HG02610 (cell line): ENCODE data around the gene SULT1C4.
"Not testable (repeated sequence)": the region's sequence is repeated elsewhere in the genome, so short reads cannot be mapped to it uniquely, and the experiment has no call there.

ENCODE experiments used
- ATAC-seq: cut with Tn5 transposase; IDR thresholded peaks from one replicate; pipeline ENCODE4 v1.9.1; 2021; ENCODE audit warnings: mild to moderate bottlenecking, moderate library complexity; ENCODE audit not compliant: unreplicated experiment

Gene SULT1C4

GRCh38 chr2:108412995-108413710 lies 35.4 kb downstream of the SULT1C4 start:
- no peak for ATAC-seq

- ATAC-seq, result no peak
These were observed 35.9 kb downstream of the SULT1C4 start for GRCh38 chr2:108413711-108414095.

GRCh38 chr2:108414256-108414876 lies 36.6 kb downstream of the SULT1C4 start:
- ATAC-seq, result no peak

- no peak for ATAC-seq
These were observed 37.2 kb downstream of the SULT1C4 start for GRCh38 chr2:108414945-108415344.

- ATAC-seq, result no peak
These were observed 39.5 kb downstream of the SULT1C4 start for GRCh38 chr2:108417254-108417653.

- no peak for ATAC-seq
These were observed 40.7 kb downstream of the SULT1C4 start for GRCh38 chr2:108418416-108418815.

GRCh38 chr2:108423067-108423466 lies 45.3 kb downstream of the SULT1C4 start:
- no peak for ATAC-seq

- ATAC-seq, result no peak
These were observed 45.9 kb downstream of the SULT1C4 start for GRCh38 chr2:108423502-108424251.

GRCh38 chr2:108428286-108429009 lies 50.7 kb downstream of the SULT1C4 start:
- ATAC-seq, result no peak

- ATAC-seq, result not testable (repeated sequence)
These were observed 57.8 kb downstream of the SULT1C4 start for GRCh38 chr2:108435578-108435977.

- ATAC-seq, result no peak
These were observed 59.2 kb downstream of the SULT1C4 start for GRCh38 chr2:108436976-108437375.
